GM23338 (cell line): ENCODE measurements around the gene ITPRID1. TPM values are rescaled to one million over a fixed set of nuclear protein-coding genes. Genes with fewer than 3 reads are reported as not detected.

Source experiments
- ATAC-seq: fragments of 200-7000 bp; cut with Tn5 transposase; 3 replicates; pipeline ENCODE4 v1.9.1; 2020
- DNase-seq: peaks from one replicate; pipeline ENCODE4 v3.0.0-alpha.2; 2015; ENCODE audit warnings: low spot score
- H2AFZ ChIP-seq: fragments of 200-600 bp; sonication (generic); 2 replicates; pipeline ENCODE4 v1.8.0; 2016; ENCODE audit warnings: antibody characterized with exemption, mild to moderate bottlenecking, moderate library complexity
- H3F3A ChIP-seq: fragments of 200-600 bp; sonication (generic); replicated peaks from 2 replicates; pipeline ENCODE4 v1.8.0; 2017; ENCODE audit warnings: antibody characterized with exemption, mixed run types, low read depth
- H3K27ac ChIP-seq: fragments of 200-600 bp; sonication (generic); 2 replicates; pipeline ENCODE4 v1.6.1; 2016; ENCODE audit warnings: low read depth
- H3K27me3 ChIP-seq: fragments of 200-600 bp; sonication (generic); 2 replicates; pipeline ENCODE4 v1.8.0; 2016; ENCODE audit warnings: mild to moderate bottlenecking, mixed run types, moderate library complexity; ENCODE audit not compliant: insufficient read depth
- H3K36me3 ChIP-seq: fragments of 200-600 bp; sonication (generic); 2 replicates; pipeline ENCODE4 v1.8.0; 2016; ENCODE audit warnings: mild to moderate bottlenecking; ENCODE audit not compliant: insufficient read depth
- H3K4me1 ChIP-seq: fragments of 200-600 bp; sonication (generic); 2 replicates; pipeline ENCODE4 v1.8.0; 2016; ENCODE audit warnings: mild to moderate bottlenecking, moderate library complexity; ENCODE audit not compliant: insufficient read depth
- H3K4me2 ChIP-seq: fragments of 200-600 bp; sonication (generic); 2 replicates; pipeline ENCODE4 v1.7.1; 2017; ENCODE audit warnings: mixed run types
- H3K4me3 ChIP-seq: fragments of 200-600 bp; sonication (generic); 2 replicates; pipeline ENCODE4 v1.6.1; 2016; ENCODE audit warnings: mixed run types
- H3K79me2 ChIP-seq: fragments of 200-600 bp; sonication (generic); replicated peaks from 2 replicates; pipeline ENCODE4 v1.8.0; 2017; ENCODE audit warnings: mild to moderate bottlenecking; ENCODE audit not compliant: insufficient read depth
- H3K9me2 ChIP-seq: fragments of 200-600 bp; sonication (generic); 2 replicates; pipeline ENCODE4 v1.8.0; 2017; ENCODE audit not compliant: insufficient read depth
- H4K20me1 ChIP-seq: fragments of 200-600 bp; sonication (generic); replicated peaks from 2 replicates; pipeline ENCODE4 v1.8.0; 2017; ENCODE audit warnings: mild to moderate bottlenecking; ENCODE audit not compliant: insufficient read depth
- H3K27ac Mint-ChIP-seq: 2 replicates; pipeline ENCODE4 v1.8.0; 2020; ENCODE audit warnings: inconsistent platforms, mild to moderate bottlenecking, moderate library complexity, mixed read lengths
- H3K27me3 Mint-ChIP-seq: 3 replicates; pipeline ENCODE4 v1.8.0; 2022; ENCODE audit warnings: low read depth, mild to moderate bottlenecking, moderate library complexity, mixed read lengths, inconsistent platforms; ENCODE audit not compliant: insufficient read depth, poor library complexity
- H3K36me3 Mint-ChIP-seq: 3 replicates; pipeline ENCODE4 v1.8.0; 2021; ENCODE audit warnings: low read depth, mild to moderate bottlenecking, inconsistent platforms, moderate library complexity, mixed read lengths
- H3K4me1 Mint-ChIP-seq: 3 replicates; pipeline ENCODE4 v1.8.0; 2020; ENCODE audit warnings: mild to moderate bottlenecking, inconsistent platforms, mixed read lengths
- H3K4me3 Mint-ChIP-seq: 3 replicates; pipeline ENCODE4 v1.8.0; 2021; ENCODE audit warnings: moderate library complexity, mild to moderate bottlenecking, inconsistent platforms, mixed read lengths
- H3K9me3 Mint-ChIP-seq: 3 replicates; pipeline ENCODE4 v1.8.0; 2020; ENCODE audit warnings: moderate library complexity, mild to moderate bottlenecking, inconsistent platforms, mixed read lengths
- CREB1 ChIP-seq: fragments of 250-450 bp; sonication (Bioruptor Pico); IDR thresholded peaks from 2 replicates; pipeline ENCODE4 v1.5.0; 2020; ENCODE audit warnings: low read depth, mild to moderate bottlenecking, moderate library complexity
- CTCF ChIP-seq, 2 experiments: fragments of 200-600 bp in 1 of 2; sonication (generic) in 1 of 2; conservative IDR thresholded peaks; 2 replicates each; pipeline versions ENCODE4 v1.5.1 to v1.6.1; 2016 to 2017; ENCODE audit warnings: antibody characterized with exemption in 2 of 2, low read depth in 2 of 2, mild to moderate bottlenecking in 2 of 2, moderate library complexity in 1 of 2
- EZH2 ChIP-seq: fragments of 200-600 bp; sonication (generic); IDR thresholded peaks from one replicate; pipeline ENCODE4 v1.8.0; 2017; ENCODE audit warnings: antibody characterized with exemption, mild to moderate bottlenecking, low read depth; ENCODE audit not compliant: unreplicated experiment
- EZH2phosphoT487 ChIP-seq: fragments of 200-600 bp; sonication (generic); IDR thresholded peaks from one replicate; pipeline ENCODE4 v1.8.1; 2018; ENCODE audit warnings: antibody characterized with exemption; ENCODE audit not compliant: unreplicated experiment
- JUNB ChIP-seq: IDR thresholded peaks from one replicate; pipeline ENCODE4 v1.6.1; 2016; ENCODE audit warnings: antibody characterized with exemption; ENCODE audit not compliant: unreplicated experiment
- NANOG ChIP-seq: IDR thresholded peaks from 2 replicates; pipeline ENCODE4 v1.6.1; 2016; ENCODE audit warnings: antibody characterized with exemption, borderline replicate concordance
- POLR2AphosphoS5 ChIP-seq: IDR thresholded peaks from 2 replicates; pipeline ENCODE4 v1.6.1; 2016; ENCODE audit warnings: antibody characterized with exemption, low read depth
- STAT1 ChIP-seq: IDR thresholded peaks from one replicate; pipeline ENCODE4 v1.6.1; 2016; ENCODE audit warnings: antibody characterized with exemption; ENCODE audit not compliant: unreplicated experiment
- ZNF114 ChIP-seq: fragments of 250-450 bp; sonication (Bioruptor Pico); IDR thresholded peaks from 2 replicates; pipeline ENCODE4 v1.5.0; 2020; ENCODE audit warnings: mild to moderate bottlenecking, moderate library complexity
- ZNF331 ChIP-seq: fragments of 250-450 bp; sonication (Bioruptor Pico); IDR thresholded peaks from 2 replicates; pipeline ENCODE4 v1.5.0; 2020; ENCODE audit warnings: low read depth, mild to moderate bottlenecking, moderate library complexity
- polyA plus RNA-seq: library from polyadenylated mRNA; unstranded; fragments of >200 nt; fragmentation: Nextera tagmentation; extraction: Ambion mirVana; gene quantifications from 2 replicates; pipeline ENCODE4 v1.2.1, GENCODE V29; 2016
- total RNA-seq: library from RNA; depleted of rRNA; stranded (reverse); fragments of >200 nt; shearing (Covaris generic); gene quantifications from 2 replicates; pipeline ENCODE4 v1.2.3, GENCODE V29; 2014
- TF ChIP-seq, protein P1 (sequence below): IDR thresholded peaks from one replicate; pipeline ENCODE4 v1.6.1; 2018; ENCODE audit warnings: antibody characterized with exemption; ENCODE audit not compliant: unreplicated experiment
- TF ChIP-seq, protein P2 (sequence below): IDR thresholded peaks from 2 replicates; pipeline ENCODE4 v1.6.1; 2016; ENCODE audit warnings: antibody characterized with exemption
- TF ChIP-seq, protein P3 (sequence below): fragments of 250-450 bp; sonication (Bioruptor Pico); IDR thresholded peaks from 2 replicates; pipeline ENCODE4 v1.5.0; 2020; ENCODE audit warnings: mild to moderate bottlenecking, moderate library complexity

The ITPRID1 gene
- total and polyA plus RNA-seq, 2 experiments from 2014 or later = 0.05 to 0.45 TPM

- H3K9me2 ChIP-seq = peaks cover 8% of the 10 kb centered on the region; the same call in 1 of the 2 replicates
- no peaks in the 10 kb centered on the region for H3K4me1 Mint-ChIP-seq
- no peak overlapping the region for H3K4me3 Mint-ChIP-seq
- peaks cover 2% of the 10 kb centered on the region for H3K27me3 Mint-ChIP-seq
- no peaks in the 10 kb centered on the region for H3K27me3 ChIP-seq
- H4K20me1 ChIP-seq = no peaks in the 10 kb centered on the region
- no peak for ATAC-seq
- H3K36me3 Mint-ChIP-seq = peaks cover 7% of the 10 kb centered on the region; the same call in 1 of the 3 replicates
- no peak overlapping the region for H3K4me2 ChIP-seq
- no peaks in the 10 kb centered on the region for H3K79me2 ChIP-seq
- H3F3A ChIP-seq = no peaks in the 10 kb centered on the region
- H2AFZ ChIP-seq = no peak overlapping the region
- no peak for DNase-seq
- H3K36me3 ChIP-seq = no peaks in the 10 kb centered on the region
- no peak overlapping the region for H3K27ac ChIP-seq
- H3K4me1 ChIP-seq = no peaks in the 10 kb centered on the region
- TF ChIP-seq CREB1 (no peak), CTCF (conservative IDR thresholded peaks at IDR 0.05; ENCODE audit: low read depth in 2 of 2) (no peak), ZNF114 (no peak), NANOG (no peak), ZNF331 (no peak), STAT1 (no peak), EZH2phosphoT487 (no peak), POLR2AphosphoS5 (no peak), JUNB (no peak), EZH2 (no peak)
- TF ChIP-seq, protein P1, sequence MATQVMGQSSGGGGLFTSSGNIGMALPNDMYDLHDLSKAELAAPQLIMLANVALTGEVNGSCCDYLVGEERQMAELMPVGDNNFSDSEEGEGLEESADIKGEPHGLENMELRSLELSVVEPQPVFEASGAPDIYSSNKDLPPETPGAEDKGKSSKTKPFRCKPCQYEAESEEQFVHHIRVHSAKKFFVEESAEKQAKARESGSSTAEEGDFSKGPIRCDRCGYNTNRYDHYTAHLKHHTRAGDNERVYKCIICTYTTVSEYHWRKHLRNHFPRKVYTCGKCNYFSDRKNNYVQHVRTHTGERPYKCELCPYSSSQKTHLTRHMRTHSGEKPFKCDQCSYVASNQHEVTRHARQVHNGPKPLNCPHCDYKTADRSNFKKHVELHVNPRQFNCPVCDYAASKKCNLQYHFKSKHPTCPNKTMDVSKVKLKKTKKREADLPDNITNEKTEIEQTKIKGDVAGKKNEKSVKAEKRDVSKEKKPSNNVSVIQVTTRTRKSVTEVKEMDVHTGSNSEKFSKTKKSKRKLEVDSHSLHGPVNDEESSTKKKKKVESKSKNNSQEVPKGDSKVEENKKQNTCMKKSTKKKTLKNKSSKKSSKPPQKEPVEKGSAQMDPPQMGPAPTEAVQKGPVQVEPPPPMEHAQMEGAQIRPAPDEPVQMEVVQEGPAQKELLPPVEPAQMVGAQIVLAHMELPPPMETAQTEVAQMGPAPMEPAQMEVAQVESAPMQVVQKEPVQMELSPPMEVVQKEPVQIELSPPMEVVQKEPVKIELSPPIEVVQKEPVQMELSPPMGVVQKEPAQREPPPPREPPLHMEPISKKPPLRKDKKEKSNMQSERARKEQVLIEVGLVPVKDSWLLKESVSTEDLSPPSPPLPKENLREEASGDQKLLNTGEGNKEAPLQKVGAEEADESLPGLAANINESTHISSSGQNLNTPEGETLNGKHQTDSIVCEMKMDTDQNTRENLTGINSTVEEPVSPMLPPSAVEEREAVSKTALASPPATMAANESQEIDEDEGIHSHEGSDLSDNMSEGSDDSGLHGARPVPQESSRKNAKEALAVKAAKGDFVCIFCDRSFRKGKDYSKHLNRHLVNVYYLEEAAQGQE = no peak
- TF ChIP-seq, protein P2, sequence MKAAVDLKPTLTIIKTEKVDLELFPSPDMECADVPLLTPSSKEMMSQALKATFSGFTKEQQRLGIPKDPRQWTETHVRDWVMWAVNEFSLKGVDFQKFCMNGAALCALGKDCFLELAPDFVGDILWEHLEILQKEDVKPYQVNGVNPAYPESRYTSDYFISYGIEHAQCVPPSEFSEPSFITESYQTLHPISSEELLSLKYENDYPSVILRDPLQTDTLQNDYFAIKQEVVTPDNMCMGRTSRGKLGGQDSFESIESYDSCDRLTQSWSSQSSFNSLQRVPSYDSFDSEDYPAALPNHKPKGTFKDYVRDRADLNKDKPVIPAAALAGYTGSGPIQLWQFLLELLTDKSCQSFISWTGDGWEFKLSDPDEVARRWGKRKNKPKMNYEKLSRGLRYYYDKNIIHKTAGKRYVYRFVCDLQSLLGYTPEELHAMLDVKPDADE = no peak
- TF ChIP-seq, protein P3, sequence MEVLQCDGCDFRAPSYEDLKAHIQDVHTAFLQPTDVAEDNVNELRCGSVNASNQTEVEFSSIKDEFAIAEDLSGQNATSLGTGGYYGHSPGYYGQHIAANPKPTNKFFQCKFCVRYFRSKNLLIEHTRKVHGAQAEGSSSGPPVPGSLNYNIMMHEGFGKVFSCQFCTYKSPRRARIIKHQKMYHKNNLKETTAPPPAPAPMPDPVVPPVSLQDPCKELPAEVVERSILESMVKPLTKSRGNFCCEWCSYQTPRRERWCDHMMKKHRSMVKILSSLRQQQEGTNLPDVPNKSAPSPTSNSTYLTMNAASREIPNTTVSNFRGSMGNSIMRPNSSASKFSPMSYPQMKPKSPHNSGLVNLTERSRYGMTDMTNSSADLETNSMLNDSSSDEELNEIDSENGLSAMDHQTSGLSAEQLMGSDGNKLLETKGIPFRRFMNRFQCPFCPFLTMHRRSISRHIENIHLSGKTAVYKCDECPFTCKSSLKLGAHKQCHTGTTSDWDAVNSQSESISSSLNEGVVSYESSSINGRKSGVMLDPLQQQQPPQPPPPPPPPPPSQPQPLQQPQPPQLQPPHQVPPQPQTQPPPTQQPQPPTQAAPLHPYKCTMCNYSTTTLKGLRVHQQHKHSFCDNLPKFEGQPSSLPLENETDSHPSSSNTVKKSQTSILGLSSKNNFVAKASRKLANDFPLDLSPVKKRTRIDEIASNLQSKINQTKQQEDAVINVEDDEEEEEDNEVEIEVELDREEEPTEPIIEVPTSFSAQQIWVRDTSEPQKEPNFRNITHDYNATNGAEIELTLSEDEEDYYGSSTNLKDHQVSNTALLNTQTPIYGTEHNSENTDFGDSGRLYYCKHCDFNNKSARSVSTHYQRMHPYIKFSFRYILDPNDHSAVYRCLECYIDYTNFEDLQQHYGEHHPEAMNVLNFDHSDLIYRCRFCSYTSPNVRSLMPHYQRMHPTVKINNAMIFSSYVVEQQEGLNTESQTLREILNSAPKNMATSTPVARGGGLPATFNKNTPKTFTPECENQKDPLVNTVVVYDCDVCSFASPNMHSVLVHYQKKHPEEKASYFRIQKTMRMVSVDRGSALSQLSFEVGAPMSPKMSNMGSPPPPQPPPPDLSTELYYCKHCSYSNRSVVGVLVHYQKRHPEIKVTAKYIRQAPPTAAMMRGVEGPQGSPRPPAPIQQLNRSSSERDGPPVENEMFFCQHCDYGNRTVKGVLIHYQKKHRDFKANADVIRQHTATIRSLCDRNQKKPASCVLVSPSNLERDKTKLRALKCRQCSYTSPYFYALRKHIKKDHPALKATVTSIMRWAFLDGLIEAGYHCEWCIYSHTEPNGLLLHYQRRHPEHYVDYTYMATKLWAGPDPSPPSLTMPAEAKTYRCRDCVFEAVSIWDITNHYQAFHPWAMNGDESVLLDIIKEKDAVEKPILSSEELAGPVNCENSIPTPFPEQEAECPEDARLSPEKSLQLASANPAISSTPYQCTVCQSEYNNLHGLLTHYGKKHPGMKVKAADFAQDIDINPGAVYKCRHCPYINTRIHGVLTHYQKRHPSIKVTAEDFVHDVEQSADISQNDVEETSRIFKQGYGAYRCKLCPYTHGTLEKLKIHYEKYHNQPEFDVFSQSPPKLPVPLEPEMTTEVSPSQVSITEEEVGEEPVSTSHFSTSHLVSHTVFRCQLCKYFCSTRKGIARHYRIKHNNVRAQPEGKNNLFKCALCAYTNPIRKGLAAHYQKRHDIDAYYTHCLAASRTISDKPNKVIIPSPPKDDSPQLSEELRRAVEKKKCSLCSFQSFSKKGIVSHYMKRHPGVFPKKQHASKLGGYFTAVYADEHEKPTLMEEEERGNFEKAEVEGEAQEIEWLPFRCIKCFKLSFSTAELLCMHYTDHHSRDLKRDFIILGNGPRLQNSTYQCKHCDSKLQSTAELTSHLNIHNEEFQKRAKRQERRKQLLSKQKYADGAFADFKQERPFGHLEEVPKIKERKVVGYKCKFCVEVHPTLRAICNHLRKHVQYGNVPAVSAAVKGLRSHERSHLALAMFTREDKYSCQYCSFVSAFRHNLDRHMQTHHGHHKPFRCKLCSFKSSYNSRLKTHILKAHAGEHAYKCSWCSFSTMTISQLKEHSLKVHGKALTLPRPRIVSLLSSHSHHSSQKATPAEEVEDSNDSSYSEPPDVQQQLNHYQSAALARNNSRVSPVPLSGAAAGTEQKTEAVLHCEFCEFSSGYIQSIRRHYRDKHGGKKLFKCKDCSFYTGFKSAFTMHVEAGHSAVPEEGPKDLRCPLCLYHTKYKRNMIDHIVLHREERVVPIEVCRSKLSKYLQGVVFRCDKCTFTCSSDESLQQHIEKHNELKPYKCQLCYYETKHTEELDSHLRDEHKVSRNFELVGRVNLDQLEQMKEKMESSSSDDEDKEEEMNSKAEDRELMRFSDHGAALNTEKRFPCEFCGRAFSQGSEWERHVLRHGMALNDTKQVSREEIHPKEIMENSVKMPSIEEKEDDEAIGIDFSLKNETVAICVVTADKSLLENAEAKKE (CRISPR knock-in tag) = no peak
- peaks cover 18% of the 10 kb centered on the region; the same call in 2 of the 3 replicates for H3K9me3 Mint-ChIP-seq
- no peak overlapping the region for H3K27ac Mint-ChIP-seq
- no peak overlapping the region for H3K4me3 ChIP-seq
These were observed 3.6 kb downstream of the ITPRID1 start for GRCh38 chr7:31517513-31517912.
